ENCODE measurements around the gene CARD11. TPM values are rescaled to one million over a fixed set of nuclear protein-coding genes. Genes with fewer than 3 reads are reported as not detected.

CARD11 gene
- total and polyA plus RNA-seq, 5 donors from 2014 or later: 7.1 to 118 (median 10.8) TPM

- peaks cover 79% of the 10 kb centered on the region for H3K36me3 Mint-ChIP-seq
- H3K27ac Mint-ChIP-seq: no peak overlapping the region
- H3K4me3 Mint-ChIP-seq: no peak overlapping the region
- Histone ChIP-seq H3K9me3 (ENCODE audit: control insufficient read depth in 2 of 2, low read length in 2 of 2) (peaks cover 4 to 5% of the 10 kb centered on the region in 2 experiments), H3K4me1 (ENCODE audit: control insufficient read depth, insufficient read depth, low read length, poor library complexity, severe bottlenecking) (peaks cover 4% of the 10 kb centered on the region), H3K27me3 (ENCODE audit: control insufficient read depth, insufficient read depth, low read length) (no peaks in the 10 kb centered on the region), H3K4me3 (ENCODE audit: low read depth, low read length) (no peak overlapping the region), H3K36me3 (ENCODE audit: control insufficient read depth, insufficient read depth, low read length) (peaks cover 62% of the 10 kb centered on the region), H3K27ac (ENCODE audit: insufficient read depth, low read length, poor library complexity, severe bottlenecking) (no peak overlapping the region)
- H3K4me1 Mint-ChIP-seq: peaks cover 12 to 26% (median 14%) of the 10 kb centered on the region in 4 donors
- no peaks in the 10 kb centered on the region for H3K27me3 Mint-ChIP-seq
- peaks cover 0 to 7% (median 0%) of the 10 kb centered on the region in 7 donors for H3K9me3 Mint-ChIP-seq
- DNase-seq (no peak), ATAC-seq (ENCODE audit: low read depth in 2 of 2) (no peak)
Observed at GRCh38 chr7:2948749-2949148, 94.9 kb downstream of the CARD11 start.

GRCh38 chr7:2947058-2947780 is 96.4 kb downstream of the CARD11 start:
- H3K27me3 ChIP-seq (ENCODE audit: control insufficient read depth, insufficient read depth, low read length): no peaks in the 10 kb centered on the region
- no peak overlapping the region for H3K4me3 Mint-ChIP-seq
- peaks cover 4 to 5% of the 10 kb centered on the region in 2 experiments for H3K9me3 ChIP-seq (ENCODE audit: control insufficient read depth in 2 of 2, low read length in 2 of 2)
- peaks cover 0 to 7% (median 0%) of the 10 kb centered on the region in 7 donors for H3K9me3 Mint-ChIP-seq
- H3K4me1 Mint-ChIP-seq: peaks cover 10 to 17% (median 12%) of the 10 kb centered on the region in 4 donors
- no peak overlapping the region for H3K4me3 ChIP-seq (ENCODE audit: low read depth, low read length)
- no peak overlapping the region for H3K27ac Mint-ChIP-seq
- no peaks in the 10 kb centered on the region for H3K27me3 Mint-ChIP-seq
- H3K36me3 Mint-ChIP-seq: peaks cover 78% of the 10 kb centered on the region
- no peak overlapping the region for H3K27ac ChIP-seq (ENCODE audit: insufficient read depth, low read length, poor library complexity, severe bottlenecking)
- DNase-seq: no peak
- peaks cover 61% of the 10 kb centered on the region for H3K36me3 ChIP-seq (ENCODE audit: control insufficient read depth, insufficient read depth, low read length)
- no peaks in the 10 kb centered on the region for H3K4me1 ChIP-seq (ENCODE audit: control insufficient read depth, insufficient read depth, low read length, poor library complexity, severe bottlenecking)
- ATAC-seq (ENCODE audit: low read depth in 2 of 2): no peak

DNA sequence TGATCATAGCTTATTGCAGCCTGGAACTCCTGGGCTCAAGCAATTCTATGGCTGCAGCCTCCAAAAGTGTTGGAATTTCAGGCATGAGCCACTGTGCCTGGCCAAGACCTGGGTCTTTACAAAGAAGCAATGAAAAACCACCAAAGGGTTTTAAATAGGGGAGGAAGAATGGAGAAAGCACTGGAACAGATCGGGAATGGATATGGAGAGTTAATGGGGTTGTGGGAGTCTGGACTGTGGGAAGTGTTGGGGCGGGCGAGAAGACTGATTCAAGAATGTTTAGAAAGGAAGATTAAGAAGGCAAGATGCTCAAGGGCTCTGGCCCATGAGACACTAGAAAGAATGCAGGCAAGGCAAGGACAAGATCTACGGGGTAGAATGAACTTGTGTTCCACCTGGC is 98.5 kb downstream of the CARD11 start:
- H3K9me3 ChIP-seq (ENCODE audit: control insufficient read depth in 2 of 2, low read length in 2 of 2): no peaks in the 10 kb centered on the region
- peaks cover 72% of the 10 kb centered on the region for H3K36me3 Mint-ChIP-seq
- H3K4me1 ChIP-seq (ENCODE audit: control insufficient read depth, insufficient read depth, low read length, poor library complexity, severe bottlenecking): no peaks in the 10 kb centered on the region
- ATAC-seq (ENCODE audit: low read depth in 2 of 2) (no peak), DNase-seq (no peak)
- peaks cover 65% of the 10 kb centered on the region for H3K36me3 ChIP-seq (ENCODE audit: control insufficient read depth, insufficient read depth, low read length)
- peaks cover 4 to 12% (median 7%) of the 10 kb centered on the region in 4 donors for H3K4me1 Mint-ChIP-seq
- no peaks in the 10 kb centered on the region for H3K27me3 ChIP-seq (ENCODE audit: control insufficient read depth, insufficient read depth, low read length)
- H3K9me3 Mint-ChIP-seq: peaks cover 0 to 2% (median 0%) of the 10 kb centered on the region in 7 donors
- no peaks in the 10 kb centered on the region for H3K27me3 Mint-ChIP-seq
- no peak overlapping the region for H3K4me3 ChIP-seq (ENCODE audit: low read depth, low read length)
- peak overlapping the region in 2 of 3 donors; percentile 68 to 70 for H3K27ac Mint-ChIP-seq
- no peak overlapping the region for H3K27ac ChIP-seq (ENCODE audit: insufficient read depth, low read length, poor library complexity, severe bottlenecking)
- H3K4me3 Mint-ChIP-seq: no peak overlapping the region

DNA sequence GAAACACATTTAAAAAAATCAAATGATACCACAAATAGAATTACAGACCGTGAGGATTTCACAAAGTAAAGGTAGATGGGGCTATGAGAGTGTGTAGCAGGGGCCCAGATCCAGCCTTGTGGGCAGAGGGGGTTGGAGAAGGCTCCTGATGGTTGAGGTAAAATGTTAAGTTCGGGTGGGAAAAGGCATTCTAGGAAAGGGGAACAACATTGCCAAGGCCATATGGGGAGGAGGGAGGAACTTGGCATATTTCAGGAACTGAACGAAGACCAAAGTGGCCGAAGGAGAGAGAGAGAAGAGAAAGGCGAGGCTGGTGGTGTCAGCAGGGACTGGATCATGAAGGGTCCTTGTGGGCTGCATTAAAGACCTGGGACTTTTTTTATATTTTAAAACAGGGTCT is 98.9 kb downstream of the CARD11 start:
- no peak overlapping the region for H3K4me3 Mint-ChIP-seq
- no peak for ATAC-seq (ENCODE audit: low read depth in 2 of 2)
- peaks cover 70% of the 10 kb centered on the region for H3K36me3 Mint-ChIP-seq
- Histone ChIP-seq H3K9me3 (ENCODE audit: control insufficient read depth in 2 of 2, low read length in 2 of 2) (no peaks in the 10 kb centered on the region), H3K27me3 (ENCODE audit: control insufficient read depth, insufficient read depth, low read length) (no peaks in the 10 kb centered on the region), H3K27ac (ENCODE audit: insufficient read depth, low read length, poor library complexity, severe bottlenecking) (no peak overlapping the region), H3K4me3 (ENCODE audit: low read depth, low read length) (no peak overlapping the region), H3K36me3 (ENCODE audit: control insufficient read depth, insufficient read depth, low read length) (peaks cover 69% of the 10 kb centered on the region), H3K4me1 (ENCODE audit: control insufficient read depth, insufficient read depth, low read length, poor library complexity, severe bottlenecking) (no peaks in the 10 kb centered on the region)
- peak overlapping the region in 2 of 3 donors; percentile 70 to 82 for H3K27ac Mint-ChIP-seq
- H3K9me3 Mint-ChIP-seq: no peaks in the 10 kb centered on the region
- peaks cover 3 to 12% (median 5%) of the 10 kb centered on the region in 4 donors for H3K4me1 Mint-ChIP-seq
- no peaks in the 10 kb centered on the region for H3K27me3 Mint-ChIP-seq
- DNase-seq: no peak

GRCh38 chr7:2943851-2944601 is 99.6 kb downstream of the CARD11 start:
- ATAC-seq (ENCODE audit: low read depth in 2 of 2) (no peak), DNase-seq (no peak)
- Mint-ChIP-seq H3K27me3 (no peaks in the 10 kb centered on the region), H3K36me3 (peaks cover 74% of the 10 kb centered on the region), H3K9me3 (no peaks in the 10 kb centered on the region), H3K4me3 (no peak overlapping the region), H3K27ac (peak overlapping the region in 1 of 3 donors; percentile 70), H3K4me1 (peaks cover 0 to 12% (median 5%) of the 10 kb centered on the region in 4 donors)
- no peaks in the 10 kb centered on the region for H3K9me3 ChIP-seq (ENCODE audit: control insufficient read depth in 2 of 2, low read length in 2 of 2)
- H3K27me3 ChIP-seq (ENCODE audit: control insufficient read depth, insufficient read depth, low read length): no peaks in the 10 kb centered on the region
- no peaks in the 10 kb centered on the region for H3K4me1 ChIP-seq (ENCODE audit: control insufficient read depth, insufficient read depth, low read length, poor library complexity, severe bottlenecking)
- H3K36me3 ChIP-seq (ENCODE audit: control insufficient read depth, insufficient read depth, low read length): peaks cover 76% of the 10 kb centered on the region
- H3K4me3 ChIP-seq (ENCODE audit: low read depth, low read length): no peak overlapping the region
- no peak overlapping the region for H3K27ac ChIP-seq (ENCODE audit: insufficient read depth, low read length, poor library complexity, severe bottlenecking)

- DNase-seq: no peak
- peaks cover 90% of the 10 kb centered on the region for H3K36me3 ChIP-seq (ENCODE audit: control insufficient read depth, insufficient read depth, low read length)
- peak overlapping the region; percentile 48 to 76 (median 51) for H3K27ac Mint-ChIP-seq
Observed at GRCh38 chr7:2941216-2941859, 102.3 kb downstream of the CARD11 start.

GRCh38 chr7:2940466-2940865 is 103.2 kb downstream of the CARD11 start:
- Histone ChIP-seq H3K27me3 (ENCODE audit: control insufficient read depth, insufficient read depth, low read length) (no peaks in the 10 kb centered on the region), H3K36me3 (ENCODE audit: control insufficient read depth, insufficient read depth, low read length) (peaks cover 87% of the 10 kb centered on the region), H3K4me3 (ENCODE audit: low read depth, low read length) (no peak overlapping the region), H3K4me1 (ENCODE audit: control insufficient read depth, insufficient read depth, low read length, poor library complexity, severe bottlenecking) (no peaks in the 10 kb centered on the region), H3K27ac (ENCODE audit: insufficient read depth, low read length, poor library complexity, severe bottlenecking) (no peak overlapping the region), H3K9me3 (ENCODE audit: control insufficient read depth in 2 of 2, low read length in 2 of 2) (no peaks in the 10 kb centered on the region)
- no peak for DNase-seq
- ATAC-seq (ENCODE audit: low read depth in 2 of 2): no peak
- peaks cover 0 to 12% (median 2%) of the 10 kb centered on the region in 4 donors for H3K4me1 Mint-ChIP-seq
- H3K27ac Mint-ChIP-seq: peak overlapping the region in 2 of 3 donors; percentile 29 to 76
- peaks cover 63% of the 10 kb centered on the region for H3K36me3 Mint-ChIP-seq
- H3K9me3 Mint-ChIP-seq: no peaks in the 10 kb centered on the region
- no peaks in the 10 kb centered on the region for H3K27me3 Mint-ChIP-seq
- H3K4me3 Mint-ChIP-seq: no peak overlapping the region

More at GRCh38 chr7:2941216-2941859, 102.3 kb downstream of the CARD11 start:
- no peak overlapping the region for H3K4me3 Mint-ChIP-seq
- ATAC-seq (ENCODE audit: low read depth in 2 of 2): no peak
- H3K27me3 Mint-ChIP-seq: no peaks in the 10 kb centered on the region
- H3K36me3 Mint-ChIP-seq: peaks cover 69% of the 10 kb centered on the region
- Histone ChIP-seq H3K4me1 (ENCODE audit: control insufficient read depth, insufficient read depth, low read length, poor library complexity, severe bottlenecking) (no peaks in the 10 kb centered on the region), H3K9me3 (ENCODE audit: control insufficient read depth in 2 of 2, low read length in 2 of 2) (no peaks in the 10 kb centered on the region), H3K27me3 (ENCODE audit: control insufficient read depth, insufficient read depth, low read length) (no peaks in the 10 kb centered on the region), H3K27ac (ENCODE audit: insufficient read depth, low read length, poor library complexity, severe bottlenecking) (no peak overlapping the region), H3K4me3 (ENCODE audit: low read depth, low read length) (no peak overlapping the region)
- peaks cover 0 to 12% (median 2%) of the 10 kb centered on the region in 4 donors for H3K4me1 Mint-ChIP-seq
- no peaks in the 10 kb centered on the region for H3K9me3 Mint-ChIP-seq
